ENCODE results near the gene HRG. TPM values are rescaled to one million over a fixed set of nuclear protein-coding genes. Genes with fewer than 3 reads are reported as not detected.

The HRG gene
- total and polyA plus RNA-seq, 2 donors (not counting 3 experiments of a cell fraction or from before 2014, with no cell fraction given) = not detected

DNA sequence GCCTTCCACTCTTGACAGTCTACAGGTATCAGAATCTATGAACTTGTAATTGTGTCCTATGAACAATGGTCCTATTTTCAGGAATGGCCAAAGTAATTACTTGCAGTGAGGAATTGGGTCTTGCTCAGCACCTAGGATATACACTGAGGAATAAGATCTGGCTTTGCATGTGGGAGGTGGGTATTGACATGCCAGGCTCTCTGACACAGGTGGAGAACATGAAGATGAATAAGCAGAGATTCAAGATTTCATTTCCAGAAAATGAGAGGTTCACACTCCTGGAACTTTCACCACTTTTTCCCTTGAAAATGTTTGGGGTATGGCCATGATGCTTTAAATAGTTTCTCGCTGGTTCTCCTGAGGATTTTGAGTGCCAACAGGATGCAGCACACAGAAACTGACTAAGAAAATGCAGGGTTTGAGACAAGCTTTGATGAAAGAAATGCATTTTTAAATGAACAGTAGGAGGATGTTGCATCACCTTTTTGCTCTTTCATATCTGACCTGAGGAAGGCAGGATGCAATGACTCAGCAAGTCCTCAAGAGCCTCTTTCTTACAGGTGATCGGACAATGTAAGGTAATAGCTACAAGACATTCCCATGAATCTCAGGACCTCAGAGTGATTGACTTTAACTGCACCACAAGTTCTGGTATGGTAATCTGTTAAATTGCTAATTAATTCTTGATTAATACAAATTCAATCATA is 3.7 kb downstream of the HRG start:
- H3K4me3 ChIP-seq (replicated peaks in 1 of 3; ENCODE audit: insufficient read depth in 1 of 3, low read depth in 1 of 3, low read length in 3 of 3) = no peak overlapping the region
- H3K27ac ChIP-seq (ENCODE audit: insufficient read depth, low read depth, low read length) = no peak overlapping the region
- BruUV-seq (replicated peaks) = no TSS peak
- no peak for TF ChIP-seq POLR2AphosphoS5 (IDR thresholded peaks at IDR 0.05; ENCODE audit: insufficient read depth, low read depth, low read length)
- no peak for TF ChIP-seq GATA2 (IDR thresholded peaks at IDR 0.05; ENCODE audit: insufficient read depth, insufficient read length, low read depth, low read length)
- no peak for TF ChIP-seq MYC (IDR thresholded peaks at IDR 0.05; ENCODE audit: low read depth, low read length)
- TF ChIP-seq FOS (IDR thresholded peaks at IDR 0.05; ENCODE audit: borderline replicate concordance, insufficient read depth, low read length) = no peak
- TF ChIP-seq, protein P1, sequence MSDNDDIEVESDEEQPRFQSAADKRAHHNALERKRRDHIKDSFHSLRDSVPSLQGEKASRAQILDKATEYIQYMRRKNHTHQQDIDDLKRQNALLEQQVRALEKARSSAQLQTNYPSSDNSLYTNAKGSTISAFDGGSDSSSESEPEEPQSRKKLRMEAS (IDR thresholded peaks at IDR 0.05; ENCODE audit: insufficient read depth, insufficient read length) = no peak
- TF ChIP-seq EZH2 (IDR thresholded peaks at IDR 0.05; ENCODE audit: borderline replicate concordance, low read depth, low read length, severe bottlenecking) = no peak
- no peak for TF ChIP-seq POLR2A (IDR thresholded peaks at IDR 0.05; ENCODE audit: low read depth, low read length)
- TF ChIP-seq JUN (IDR thresholded peaks at IDR 0.05; ENCODE audit: borderline replicate concordance, insufficient read depth, insufficient read length, low read depth) = no peak
- TF ChIP-seq CTCF (IDR thresholded peaks at IDR 0.05; ENCODE audit: extremely low read depth in 1 of 2, insufficient read depth in 1 of 2, low read depth in 1 of 2, low read length in 2 of 2) = no peak
- DNase-seq (ENCODE audit: low read depth, low spot score) (no peak), FAIRE-seq (no peak)
- dilution Hi-C loops (cut with MboI; ENCODE audit: extremely low pct_ligation_motif_present, low sequenced_read_pairs) = no loop called here
- no peak overlapping the region for H2AFZ ChIP-seq (ENCODE audit: low read depth, low read length)
- no peak overlapping the region for H3K4me2 ChIP-seq (ENCODE audit: insufficient read depth, low read length)
- ChIA-PET POLR2A (no interaction called here), CTCF (interaction anchor here (1.5 kb wide), 1 partner anchor 15 kb away, joined by 3 read pairs; no protein-coding TSS in a partner anchor)
- no peaks in the 10 kb centered on the region for H3K36me3 ChIP-seq (ENCODE audit: control insufficient read depth in 2 of 2, extremely low read depth in 1 of 2, insufficient read depth in 2 of 2, low read length in 2 of 2)
- H3K9ac ChIP-seq (replicated peaks; ENCODE audit: extremely low read depth, insufficient read depth, low read length) = no peak overlapping the region
- no peaks in the 10 kb centered on the region for H3K9me3 ChIP-seq (replicated peaks; ENCODE audit: control insufficient read depth, insufficient read depth, low read length)
- intact Hi-C loops (cut with micrococcal nuclease) = no loop called here
- H3K79me2 ChIP-seq (ENCODE audit: control insufficient read depth, insufficient read depth, low read length) = no peaks in the 10 kb centered on the region
- H3K9me1 ChIP-seq (replicated peaks; ENCODE audit: control insufficient read depth, extremely low read depth, insufficient read depth, low read length) = no peaks in the 10 kb centered on the region
- peaks cover 2 to 3% of the 10 kb centered on the region in 2 experiments for H3K27me3 ChIP-seq (ENCODE audit: control insufficient read depth in 2 of 2, insufficient read depth in 2 of 2, low read length in 2 of 2)
- H4K20me1 ChIP-seq (replicated peaks; ENCODE audit: control insufficient read depth, extremely low read depth, insufficient read depth, low read length) = no peaks in the 10 kb centered on the region
- no peaks in the 10 kb centered on the region for H3K4me1 ChIP-seq (ENCODE audit: control insufficient read depth, extremely low read depth, insufficient read depth, low read length)

All from endothelial cell of umbilical vein (primary cell).